OCI-LY7 (cell line): ENCODE results near the gene GTF3C1. TPM values are rescaled to one million over a fixed set of nuclear protein-coding genes. Genes with fewer than 3 reads are reported as not detected.

ENCODE experiments used
- BruUV-seq: library from RNA; stranded (reverse); fragments of 400-500 nt; replicated peaks from 2 replicates; lab custom pipeline; 2021; lab: Mats Ljungman, UMichigan
- CTCF ChIA-PET: fragments of 300-600 bp; sonication (Branson Sonifier 250); formaldehyde crosslinking; loops from one replicate; lab custom pipeline; 2022; ENCODE audit warnings: antibody characterized with exemption; ENCODE audit not compliant: unreplicated experiment; lab: Charles Lee
- POLR2A ChIA-PET: fragments of 300-600 bp; sonication (Branson Sonifier 250); formaldehyde crosslinking; loops from one replicate; lab custom pipeline; 2022; ENCODE audit warnings: antibody characterized with exemption; lab: Charles Lee
- DNase-seq: peaks from one replicate; pipeline ENCODE4 v3.0.0-alpha.2; 2015; ENCODE audit warnings: low spot score
- H2AFZ ChIP-seq: fragments of 200-600 bp; sonication (generic), shearing (Covaris generic); 2 replicates; pipeline ENCODE4 v1.6.1; 2014; ENCODE audit warnings: mild to moderate bottlenecking, antibody characterized with exemption, low read length, moderate library complexity
- H3K27ac ChIP-seq: fragments of 200-600 bp; sonication (generic); 2 replicates; pipeline ENCODE4 v1.5.1; 2014; ENCODE audit warnings: mixed run types, low read depth, mild to moderate bottlenecking, moderate library complexity, low read length, inconsistent platforms; ENCODE audit not compliant: poor library complexity, severe bottlenecking
- H3K36me3 ChIP-seq: fragments of 200-600 bp; sonication (generic); 2 replicates; pipeline ENCODE4 v1.6.1; 2014; ENCODE audit warnings: mild to moderate bottlenecking, antibody characterized with exemption, low read length, moderate library complexity, mixed read lengths; ENCODE audit not compliant: insufficient read depth
- H3K4me1 ChIP-seq: fragments of 200-600 bp; sonication (generic); 2 replicates; pipeline ENCODE4 v1.5.1; 2014; ENCODE audit warnings: mild to moderate bottlenecking, low read length; ENCODE audit not compliant: insufficient read depth, poor library complexity, severe bottlenecking
- H3K4me2 ChIP-seq: fragments of 200-600 bp; sonication (generic); 2 replicates; pipeline ENCODE4 v1.6.1; 2014; ENCODE audit warnings: mild to moderate bottlenecking, low read length
- H3K4me3 ChIP-seq: fragments of 200-600 bp; sonication (generic); 2 replicates; pipeline ENCODE4 v1.5.1; 2014; ENCODE audit warnings: mild to moderate bottlenecking, low read depth, low read length; ENCODE audit not compliant: poor library complexity, severe bottlenecking
- H3K79me2 ChIP-seq: fragments of 200-600 bp; sonication (generic); 2 replicates; pipeline ENCODE4 v1.6.1; 2016; ENCODE audit warnings: low read depth, mild to moderate bottlenecking, low read length, moderate library complexity, mixed read lengths; ENCODE audit not compliant: insufficient read depth
- H3K9me2 ChIP-seq: fragments of 200-600 bp; sonication (generic); 2 replicates; pipeline ENCODE4 v1.6.1; 2016; ENCODE audit warnings: mild to moderate bottlenecking, low read length, mixed read lengths; ENCODE audit not compliant: insufficient read depth
- H3K9me3 ChIP-seq: fragments of 200-600 bp; sonication (generic); 2 replicates; pipeline ENCODE4 v1.6.1; 2014; ENCODE audit warnings: mild to moderate bottlenecking, mixed run types, low read length, mixed read lengths
- H4K20me1 ChIP-seq: fragments of 200-600 bp; sonication (generic); 2 replicates; pipeline ENCODE4 v1.6.1; 2014; ENCODE audit warnings: mild to moderate bottlenecking, antibody characterized with exemption, low read length, moderate library complexity, mixed read lengths; ENCODE audit not compliant: insufficient read depth
- CTCF ChIP-seq: fragments of 200-600 bp; sonication (generic); conservative IDR thresholded peaks from 2 replicates; pipeline ENCODE4 v1.5.1; 2014; ENCODE audit warnings: mild to moderate bottlenecking, antibody characterized with exemption, low read length, moderate library complexity, mixed read lengths
- EZH2phosphoT487 ChIP-seq: fragments of 200-600 bp; sonication (generic); IDR thresholded peaks from 2 replicates; pipeline ENCODE4 v1.6.1; 2018; ENCODE audit warnings: low read depth, borderline replicate concordance, mild to moderate bottlenecking, mixed run types, antibody characterized with exemption, low read length, moderate library complexity, mixed read lengths
- intact Hi-C: fragments of 100-400 bp; cut with micrococcal nuclease; formaldehyde crosslinking; loops from one replicate; pipeline ENCODE4 v1.10.0; 2022; ENCODE audit not compliant: unreplicated experiment
- total RNA-seq, 2 experiments: library from RNA; depleted of rRNA in 1 of 2; stranded (reverse); fragments of >200 nt in 1 of 2; shearing (Covaris generic) in 1 of 2; gene quantifications; 2 replicates each; pipeline ENCODE4 v1.2.3, GENCODE V29; 2014 to 2022

Gene GTF3C1
- total RNA-seq, 2 experiments from 2014 or later: 48.3 to 57.1 TPM

- no peak overlapping the region for H3K27ac ChIP-seq
- peaks cover 5% of the 10 kb centered on the region; the same call in 1 of the 2 replicates for H3K9me3 ChIP-seq
- no peak overlapping the region for H3K4me2 ChIP-seq
- H3K4me1 ChIP-seq: no peaks in the 10 kb centered on the region
- H3K4me3 ChIP-seq: no peak overlapping the region
- no peaks in the 10 kb centered on the region for H3K36me3 ChIP-seq
- BruUV-seq: no TSS peak
- no peaks in the 10 kb centered on the region for H3K9me2 ChIP-seq
- POLR2A ChIA-PET: interaction anchor here (0.6 to 0.9 kb wide), 3 partner anchors 26 to 739 kb away, joined by 3 read pairs; no protein-coding TSS in a partner anchor
- H2AFZ ChIP-seq: no peak overlapping the region
- intact Hi-C loops: no loop called here
- CTCF ChIA-PET: no interaction called here
- no peaks in the 10 kb centered on the region for H4K20me1 ChIP-seq
- TF ChIP-seq EZH2phosphoT487: no peak
- no peak for TF ChIP-seq CTCF
- no peak for DNase-seq
- H3K79me2 ChIP-seq: no peaks in the 10 kb centered on the region
These were observed 38.3 kb upstream of the GTF3C1 start for GRCh38 chr16:27588057-27588456.

DNA sequence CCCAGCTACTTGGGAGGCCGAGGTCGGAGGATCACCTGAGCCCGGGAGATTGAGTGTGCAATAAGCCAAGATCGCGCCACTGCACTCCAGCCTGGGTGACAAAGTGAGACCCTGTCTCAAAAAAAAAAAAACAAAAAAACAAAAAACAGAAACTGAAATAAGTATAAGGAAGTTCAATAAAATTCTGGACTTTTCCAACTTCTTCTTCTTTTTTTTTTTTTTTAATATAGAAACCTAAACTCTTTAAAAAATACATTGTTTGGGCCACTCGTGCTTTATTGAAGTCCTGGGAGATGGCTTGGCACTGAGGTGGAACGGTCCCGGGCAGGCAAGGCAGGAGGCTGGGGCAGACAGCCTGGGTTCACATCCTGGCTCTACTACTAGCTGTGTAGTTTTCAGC, 37.0 kb upstream of the GTF3C1 start:
- DNase-seq: no peak
- Histone ChIP-seq H3K79me2 (no peaks in the 10 kb centered on the region), H3K9me3 (peaks cover 5% of the 10 kb centered on the region; the same call in 1 of the 2 replicates), H4K20me1 (no peaks in the 10 kb centered on the region), H3K4me3 (no peak overlapping the region), H3K36me3 (no peaks in the 10 kb centered on the region), H3K4me1 (no peaks in the 10 kb centered on the region), H3K4me2 (no peak overlapping the region), H3K9me2 (no peaks in the 10 kb centered on the region), H3K27ac (no peak overlapping the region), H2AFZ (no peak overlapping the region)
- TF ChIP-seq EZH2phosphoT487 (no peak), CTCF (no peak)
- no TSS peak for BruUV-seq
- intact Hi-C loops: no loop called here
- POLR2A ChIA-PET: no interaction called here
- CTCF ChIA-PET: no interaction called here

DNA sequence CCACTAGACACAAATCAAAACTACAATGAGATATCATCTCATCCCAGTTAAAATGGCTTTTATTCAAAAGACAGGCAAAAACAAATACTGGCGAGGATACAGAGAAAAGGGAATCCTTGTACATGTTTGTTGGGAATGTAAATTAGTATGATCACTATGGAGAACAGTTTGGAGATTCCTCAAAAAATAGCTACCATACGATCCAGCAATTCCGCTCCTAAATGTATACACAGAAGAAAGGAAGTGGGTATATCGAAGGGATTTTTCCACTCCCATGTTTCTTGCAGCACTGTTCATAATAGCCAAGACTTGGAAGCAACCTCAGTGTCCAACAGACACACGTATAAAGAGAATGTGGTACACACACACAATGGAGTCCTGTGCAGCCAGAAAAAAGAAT, 35.5 kb upstream of the GTF3C1 start:
- POLR2A ChIA-PET: no interaction called here
- TF ChIP-seq CTCF (no peak), EZH2phosphoT487 (no peak)
- peaks cover 5% of the 10 kb centered on the region; the same call in 1 of the 2 replicates for H3K9me3 ChIP-seq
- no TSS peak for BruUV-seq
- H3K36me3 ChIP-seq: no peaks in the 10 kb centered on the region
- DNase-seq: no peak
- CTCF ChIA-PET: no interaction called here
- no peaks in the 10 kb centered on the region for H3K79me2 ChIP-seq
- H3K27ac ChIP-seq: no peak overlapping the region
- no peaks in the 10 kb centered on the region for H3K9me2 ChIP-seq
- no peak overlapping the region for H2AFZ ChIP-seq
- H3K4me2 ChIP-seq: no peak overlapping the region
- H4K20me1 ChIP-seq: no peaks in the 10 kb centered on the region
- intact Hi-C loops: no loop called here
- no peak overlapping the region for H3K4me3 ChIP-seq
- no peaks in the 10 kb centered on the region for H3K4me1 ChIP-seq
